GM19324 (cell line): ENCODE results near the gene NCAM1.

ENCODE experiments used
- ATAC-seq: cut with Tn5 transposase; IDR thresholded peaks from one replicate; pipeline ENCODE4 v1.9.1; 2021; ENCODE audit warnings: mild to moderate bottlenecking, moderate library complexity; ENCODE audit not compliant: unreplicated experiment, low FRiP score

NCAM1 gene

DNA sequence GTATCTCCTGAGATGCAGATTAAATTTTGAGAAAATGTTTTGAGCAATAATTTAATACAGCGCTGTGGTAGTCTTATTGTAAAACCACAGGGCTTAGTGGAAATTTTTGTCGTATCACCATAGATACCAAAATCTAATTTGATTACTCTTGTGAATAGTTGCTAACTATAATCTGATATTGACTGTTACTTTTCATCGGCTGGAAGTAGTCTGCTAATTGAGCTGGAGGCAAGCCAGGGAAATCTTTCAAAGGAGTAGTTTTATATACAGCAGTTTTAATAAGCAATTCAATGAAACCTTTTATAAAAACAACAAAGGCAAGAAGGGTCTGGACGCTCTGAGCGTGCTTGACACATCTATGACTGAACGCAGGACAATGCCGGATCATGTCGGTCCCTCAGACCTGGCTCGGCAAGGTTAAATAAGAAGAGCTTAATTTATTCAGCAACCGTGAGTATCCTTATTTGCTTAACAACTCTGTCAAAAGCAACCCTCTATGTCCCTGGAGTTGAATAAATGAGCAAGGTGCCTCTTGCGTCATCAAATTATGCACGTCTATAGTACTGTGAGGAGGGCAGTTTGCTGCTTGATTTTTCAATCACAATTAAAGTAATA lies 121.2 kb downstream of the NCAM1 start:
- ATAC-seq, result no peak

DNA sequence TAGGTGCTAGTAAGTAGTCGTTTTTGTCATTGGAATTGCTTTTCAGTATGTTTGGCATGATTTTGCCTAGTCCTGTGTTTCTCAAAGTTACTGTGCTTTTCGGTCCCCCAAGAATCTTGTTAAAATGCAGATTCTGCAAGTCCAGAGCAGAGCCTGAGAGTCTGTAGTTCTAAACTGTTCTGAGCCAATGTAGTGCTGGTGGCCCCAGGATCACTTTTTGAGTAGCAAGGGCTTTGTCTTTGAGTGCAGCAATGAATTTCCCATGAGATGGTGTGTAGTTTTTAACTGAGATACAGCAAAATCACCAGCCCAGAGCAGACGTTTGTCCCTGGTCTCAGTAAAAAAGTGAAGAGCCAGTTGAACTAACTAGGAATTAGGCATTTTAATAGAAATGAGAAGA lies 122.4 kb downstream of the NCAM1 start:
- ATAC-seq, result no peak

DNA sequence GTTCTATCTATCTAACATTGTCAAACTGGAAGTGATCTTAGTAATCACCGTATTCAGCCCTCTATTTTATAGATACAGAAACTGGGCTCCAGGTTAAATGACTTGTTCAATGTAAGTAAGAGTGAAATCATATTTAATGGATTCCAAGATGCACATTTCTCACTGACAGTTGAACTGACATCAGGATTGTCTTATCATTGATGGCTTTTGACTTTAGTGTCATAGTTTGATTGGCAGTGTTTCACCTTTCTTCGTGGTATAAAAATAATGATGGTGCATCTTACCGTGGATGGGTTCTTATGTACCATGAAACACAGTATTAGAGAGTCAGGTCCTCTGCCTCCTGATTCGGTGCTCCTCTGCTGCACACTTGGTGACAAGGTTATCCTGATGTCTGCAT lies 123.1 kb downstream of the NCAM1 start:
- ATAC-seq, result no peak

DNA sequence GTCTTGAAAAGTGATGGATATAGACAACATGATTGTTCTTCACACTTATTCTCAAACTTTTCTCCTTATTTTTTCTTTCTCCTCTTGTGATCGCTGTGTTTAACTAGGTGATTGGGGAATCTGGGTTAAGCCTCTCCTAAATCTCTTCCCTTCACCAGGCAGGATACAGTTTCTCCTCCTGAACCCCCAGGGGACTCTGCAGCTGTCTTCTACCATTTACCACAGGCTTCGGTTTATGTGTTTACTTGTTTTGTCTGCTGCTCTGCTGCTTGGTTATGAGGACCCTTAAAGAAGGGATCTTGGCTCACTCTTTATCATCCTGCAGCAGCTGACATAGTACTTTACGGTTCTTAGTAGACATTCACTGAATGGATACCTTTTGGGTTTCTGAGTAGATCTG lies 124.2 kb downstream of the NCAM1 start:
- no peak for ATAC-seq

DNA sequence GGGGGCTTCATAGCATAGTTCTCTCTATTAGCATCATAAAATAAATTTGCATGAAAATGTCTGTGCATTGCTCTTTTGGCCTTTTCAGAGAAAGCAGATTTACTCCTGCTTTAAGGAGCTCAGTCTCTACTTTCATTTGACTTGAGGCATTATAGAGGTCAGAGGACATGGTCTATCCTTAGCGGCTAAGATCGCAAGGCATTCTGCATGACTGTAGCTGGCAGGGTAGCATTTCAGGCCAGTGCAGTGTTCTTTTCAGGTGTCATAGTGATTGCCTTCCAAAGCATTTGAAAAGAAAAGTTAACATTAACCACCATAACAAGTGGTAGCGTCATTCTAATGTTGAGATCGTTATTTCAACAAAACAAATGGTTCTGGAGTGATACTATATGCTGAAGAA lies 126.5 kb downstream of the NCAM1 start:
- no peak for ATAC-seq

DNA sequence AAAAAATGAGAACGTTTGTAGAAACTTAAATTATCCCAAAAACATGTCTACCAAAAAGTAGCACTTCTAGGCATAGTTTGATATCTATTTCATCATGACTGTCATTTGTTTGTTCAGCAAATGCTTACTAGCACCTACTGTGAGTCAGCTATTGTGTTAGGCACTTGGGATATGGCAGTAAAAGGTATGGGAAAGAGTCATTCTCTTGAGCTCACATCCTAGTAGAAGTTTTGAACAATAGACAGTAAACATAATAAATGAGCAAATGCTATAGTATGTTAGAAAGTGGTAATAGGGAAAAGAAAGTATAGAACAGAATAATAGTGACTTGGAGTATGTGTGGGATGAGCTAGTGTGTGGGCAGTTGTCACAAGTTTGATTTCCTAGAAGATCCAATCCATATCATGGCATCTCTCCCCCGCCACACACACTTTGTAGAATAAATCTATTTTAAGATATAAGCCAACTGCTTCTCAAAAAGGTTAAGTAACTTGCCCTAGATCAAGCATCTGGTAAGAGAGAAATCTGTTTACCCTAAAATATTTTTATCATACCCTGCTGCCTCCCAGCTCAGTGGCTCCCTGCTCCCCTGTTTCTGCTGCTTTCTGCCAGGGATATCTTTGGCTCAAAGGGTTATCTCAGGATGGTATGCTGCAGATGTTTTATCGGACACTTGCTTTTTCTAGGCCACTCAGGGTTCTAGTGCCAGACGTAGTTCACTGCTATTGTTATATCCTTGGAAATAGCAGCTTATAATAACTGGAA lies 129.7 kb downstream of the NCAM1 start:
- no peak for ATAC-seq

DNA sequence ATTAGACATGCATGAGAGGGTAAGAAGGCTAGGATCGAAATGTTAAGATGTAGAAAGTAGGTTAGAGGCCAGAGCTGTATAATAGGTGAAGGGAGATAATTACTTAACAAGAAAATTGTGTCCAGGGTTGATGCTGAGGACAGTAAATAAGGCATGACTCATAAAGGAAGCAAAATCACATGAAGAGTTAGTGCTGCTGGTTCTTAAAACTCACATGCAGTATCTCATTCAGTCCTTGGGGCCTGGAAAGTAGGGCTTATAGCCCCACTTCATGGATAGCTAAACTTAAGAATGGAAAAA lies 130.2 kb downstream of the NCAM1 start:
- ATAC-seq, result no peak

DNA sequence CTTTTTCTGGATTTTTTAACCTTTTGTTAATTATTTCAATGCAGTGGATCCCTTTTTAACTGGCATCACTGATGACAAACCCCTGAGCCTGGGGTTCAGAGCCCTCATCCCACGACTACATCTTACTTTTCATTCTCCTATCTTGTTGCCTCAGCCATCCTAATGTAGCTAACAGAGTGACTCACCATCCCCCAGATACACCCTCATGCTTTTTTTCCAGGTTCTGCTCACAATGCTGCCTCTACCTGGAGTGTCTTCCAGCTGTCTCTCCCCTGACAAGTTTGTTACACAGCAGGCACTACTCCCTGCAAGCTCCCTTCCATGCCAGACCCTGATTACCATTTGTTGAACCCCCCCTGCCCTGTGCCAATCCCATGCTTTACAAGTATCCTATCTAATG lies 135.4 kb downstream of the NCAM1 start:
- ATAC-seq, result no peak

DNA sequence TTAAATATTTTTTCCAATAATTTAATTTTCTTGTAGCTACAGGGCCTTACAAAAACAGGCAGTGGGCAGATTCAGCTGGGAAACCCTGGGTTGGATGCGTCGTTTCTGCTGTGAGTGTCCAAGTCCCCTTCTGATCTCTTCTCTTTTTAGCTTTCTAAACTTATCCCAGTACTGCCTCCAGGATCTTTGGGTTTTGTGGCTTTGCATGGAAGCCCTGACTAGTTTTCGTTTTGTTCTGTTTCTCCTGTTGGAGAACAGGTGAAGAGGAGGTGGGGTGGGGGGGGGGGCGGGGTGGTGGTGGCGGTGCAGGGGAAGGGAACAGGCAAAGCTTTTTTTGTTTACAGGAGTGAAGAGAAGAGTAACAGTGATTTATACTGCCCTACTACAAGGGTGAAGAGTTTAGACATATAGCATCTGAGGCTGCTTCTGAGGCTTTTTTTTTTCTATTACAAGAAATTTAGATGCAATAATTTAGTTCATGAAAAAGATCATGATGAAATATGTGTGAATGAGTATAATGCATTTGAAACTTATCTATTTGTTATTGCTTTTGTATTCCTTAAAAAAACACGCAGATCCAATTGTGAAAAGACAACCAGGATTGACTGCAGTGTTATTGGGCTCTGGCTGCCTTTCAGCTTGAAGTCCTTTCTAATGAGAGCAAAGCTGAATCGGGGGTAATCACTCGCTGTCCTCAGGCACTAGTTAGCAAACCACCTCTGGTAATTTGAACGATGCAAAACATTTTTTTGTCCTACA lies 142.9 kb downstream of the NCAM1 start:
- no peak for ATAC-seq

DNA sequence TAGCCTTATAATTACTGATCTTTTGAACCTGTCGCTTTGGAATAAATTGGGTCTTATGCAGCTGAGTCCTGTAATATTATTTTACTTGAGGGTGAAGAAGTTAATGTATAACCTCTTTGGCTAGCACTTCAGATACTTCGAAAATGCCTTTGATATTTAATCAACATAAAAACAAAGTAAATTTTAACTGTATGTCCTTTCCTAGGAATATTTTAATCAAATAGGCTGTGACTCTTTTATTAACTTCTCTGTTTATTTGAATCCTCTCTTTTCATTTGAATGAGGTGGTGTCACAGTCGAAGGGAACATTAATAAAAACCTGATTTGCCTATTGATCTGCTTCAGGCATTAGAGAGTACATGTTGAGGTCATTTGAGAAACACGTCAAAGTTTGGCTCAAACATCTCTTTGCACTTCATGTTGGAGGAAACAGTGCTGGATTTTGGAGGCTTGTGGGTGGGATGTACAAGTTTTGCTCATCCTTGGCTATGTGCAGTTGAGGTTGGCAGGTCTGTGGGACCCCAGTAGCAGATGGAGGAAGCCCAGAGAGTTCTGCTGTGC lies 143.6 kb downstream of the NCAM1 start:
- ATAC-seq, result no peak

DNA sequence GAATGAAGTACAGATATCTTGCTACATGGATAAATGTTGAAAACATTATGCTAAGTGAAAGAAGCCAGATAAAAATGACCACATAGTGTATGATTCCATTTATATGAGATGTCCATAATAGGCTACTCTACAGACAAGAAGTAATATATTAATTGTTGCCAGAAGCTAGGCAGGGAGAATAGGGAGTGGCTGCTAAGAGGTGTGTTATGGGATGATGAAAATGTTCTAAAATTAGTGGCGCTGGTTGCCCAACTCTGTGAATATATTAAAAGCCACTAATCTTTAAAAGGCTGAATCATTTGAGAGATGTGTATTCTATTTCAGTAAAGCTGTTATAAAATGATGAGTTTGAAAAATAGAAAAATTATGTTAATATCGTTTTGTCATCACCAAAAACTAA lies 144.4 kb downstream of the NCAM1 start:
- no peak for ATAC-seq

DNA sequence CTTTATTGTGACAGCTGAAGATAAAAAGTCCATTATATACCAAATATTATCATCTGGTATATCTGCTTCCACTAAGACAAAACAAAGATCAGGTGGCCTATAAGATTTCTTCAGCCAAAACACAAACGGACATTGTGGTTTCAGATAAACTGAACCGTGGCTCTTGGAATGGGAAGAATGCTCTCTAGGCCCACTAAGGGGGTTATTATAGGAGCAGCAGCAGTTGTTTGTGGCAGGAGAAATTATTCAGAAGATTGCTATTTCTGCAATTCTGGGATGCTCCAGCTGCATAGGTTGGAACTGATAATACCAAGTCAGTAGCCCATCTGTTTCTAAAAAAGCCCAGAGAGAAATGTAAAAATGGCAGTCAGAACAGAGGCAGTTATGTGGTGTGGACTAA lies 145.3 kb downstream of the NCAM1 start:
- ATAC-seq, result no peak

DNA sequence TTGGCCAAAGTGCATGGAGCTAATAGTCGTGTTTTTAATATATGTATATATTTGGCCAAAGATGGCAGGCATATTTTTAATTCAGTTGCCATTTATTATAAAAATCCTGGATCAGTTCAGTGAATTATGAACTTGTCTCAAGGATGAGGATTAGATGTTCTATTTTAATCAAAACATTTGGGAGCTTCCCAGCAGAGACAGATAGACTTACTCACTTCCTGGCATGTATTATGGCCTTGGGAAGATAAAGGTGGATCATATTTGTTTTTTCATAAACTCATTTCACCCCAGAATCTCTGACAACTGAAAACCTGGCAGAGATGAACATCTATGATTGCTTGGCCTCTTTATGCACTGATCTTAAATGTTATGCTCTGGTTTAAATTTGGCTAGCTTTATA lies 148.8 kb downstream of the NCAM1 start:
- no peak for ATAC-seq

DNA sequence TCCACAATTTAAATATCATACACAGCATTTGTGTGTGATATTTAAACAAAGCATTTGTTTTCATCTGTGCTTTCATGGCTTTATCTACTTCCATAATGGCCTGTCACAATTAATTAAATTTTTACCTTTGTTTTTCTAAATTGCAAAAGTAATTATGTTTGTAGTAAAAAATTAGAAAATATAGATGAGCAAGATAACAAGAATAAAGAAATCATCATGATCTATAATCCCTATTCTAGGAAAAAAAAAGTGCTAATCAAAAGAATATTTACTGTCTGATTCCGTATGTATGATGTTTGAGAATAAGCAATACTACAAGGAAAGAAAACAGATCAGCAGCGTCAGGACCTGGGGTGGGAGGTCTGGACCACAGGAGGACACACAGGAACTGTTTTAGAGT lies 149.9 kb downstream of the NCAM1 start:
- ATAC-seq, result no peak

DNA sequence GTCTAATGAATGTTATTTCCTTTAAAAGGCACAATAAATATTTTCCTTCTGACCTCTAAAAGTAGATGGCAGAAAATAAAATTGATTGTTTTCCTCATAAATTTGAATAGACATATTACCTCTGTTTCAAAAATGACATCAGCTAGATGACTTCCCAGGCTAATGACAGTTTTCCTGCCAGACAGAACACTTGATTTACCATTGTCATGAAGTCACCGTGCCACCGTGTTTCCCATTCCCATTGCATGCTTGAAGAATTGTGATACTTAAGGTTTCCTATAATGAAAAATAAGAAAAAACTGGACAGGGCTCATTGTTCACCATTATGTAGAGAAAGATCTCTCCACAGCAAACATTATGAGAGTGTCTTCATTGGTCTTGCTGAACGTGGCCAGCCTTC lies 151.1 kb downstream of the NCAM1 start:
- ATAC-seq, result no peak

DNA sequence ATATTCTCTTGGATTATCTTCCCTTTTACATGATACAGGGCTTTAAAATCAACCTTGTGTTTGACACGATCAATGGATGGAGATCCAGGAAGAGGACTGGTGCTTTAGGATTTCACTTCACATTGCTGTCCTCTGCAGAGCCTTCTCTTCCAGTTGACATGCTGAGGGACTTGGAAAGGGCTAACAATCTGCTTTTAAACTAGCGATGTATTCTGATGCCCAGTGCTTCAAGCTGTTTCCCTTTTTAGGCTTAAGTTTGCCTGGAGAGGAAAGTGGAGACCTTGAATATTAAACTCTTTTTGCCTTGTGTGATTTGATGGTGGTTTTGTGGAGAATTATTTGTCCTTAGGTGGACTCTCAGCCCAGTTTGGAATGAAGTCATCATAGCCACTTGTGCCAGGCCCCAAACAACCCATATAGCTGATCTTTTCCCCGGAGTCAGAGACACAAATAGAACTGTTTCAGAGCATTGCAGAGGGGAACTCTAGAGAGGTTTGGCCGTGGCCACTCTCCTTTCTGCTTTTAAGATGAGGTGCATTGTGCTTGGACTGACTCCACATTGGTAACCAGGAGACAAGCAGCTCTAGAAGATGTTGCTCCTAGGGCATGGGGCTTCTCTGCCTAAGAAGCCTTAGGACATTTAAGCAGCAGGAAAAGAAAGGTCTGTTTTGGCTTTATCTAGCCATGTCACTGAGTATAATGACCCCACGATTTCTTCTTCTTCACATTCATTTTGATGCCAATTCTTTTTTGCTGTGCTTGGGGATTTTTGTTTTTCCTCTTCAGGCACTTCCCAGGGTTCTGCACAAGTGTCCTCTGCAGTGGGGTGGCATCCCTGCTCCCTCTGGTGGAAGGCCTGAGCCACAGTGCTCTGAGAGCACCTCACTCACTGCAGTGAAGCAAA lies 152.8 kb downstream of the NCAM1 start:
- no peak for ATAC-seq

DNA sequence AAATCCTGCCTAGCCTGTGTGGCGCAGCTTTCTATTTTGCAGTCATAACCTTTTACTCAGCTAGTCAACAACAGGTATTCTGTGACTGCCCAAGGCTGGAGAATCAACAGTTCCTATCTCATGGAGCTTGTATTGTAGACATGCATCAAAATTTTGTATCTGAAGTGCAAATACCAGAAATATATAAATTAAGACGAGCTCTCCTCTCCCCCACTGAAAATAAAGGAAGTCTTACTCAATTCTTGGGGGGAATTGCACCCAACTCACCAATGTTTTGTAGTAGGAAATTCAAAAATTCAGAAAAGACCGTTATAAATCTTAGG lies 153.4 kb downstream of the NCAM1 start:
- ATAC-seq, result no peak

DNA sequence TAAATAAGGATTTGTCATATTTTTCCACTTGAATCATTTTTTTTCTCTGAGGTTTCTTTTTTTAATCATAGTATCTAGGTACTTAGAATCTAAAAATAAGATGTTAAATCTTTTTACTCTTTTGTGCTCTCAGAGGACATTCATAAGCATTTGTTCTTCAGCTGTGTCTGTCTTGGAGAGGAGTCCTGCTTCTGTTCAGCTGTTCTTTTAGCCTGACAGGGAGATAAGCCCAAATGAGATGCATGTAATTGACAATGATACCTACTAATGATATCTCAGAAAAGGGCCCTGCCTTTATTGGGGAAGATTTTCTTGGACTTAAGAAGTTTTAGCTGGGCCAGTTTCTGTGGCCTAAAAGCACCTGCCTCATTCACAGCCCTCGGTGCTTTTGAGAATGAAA lies 156.9 kb downstream of the NCAM1 start:
- ATAC-seq, result no peak

DNA sequence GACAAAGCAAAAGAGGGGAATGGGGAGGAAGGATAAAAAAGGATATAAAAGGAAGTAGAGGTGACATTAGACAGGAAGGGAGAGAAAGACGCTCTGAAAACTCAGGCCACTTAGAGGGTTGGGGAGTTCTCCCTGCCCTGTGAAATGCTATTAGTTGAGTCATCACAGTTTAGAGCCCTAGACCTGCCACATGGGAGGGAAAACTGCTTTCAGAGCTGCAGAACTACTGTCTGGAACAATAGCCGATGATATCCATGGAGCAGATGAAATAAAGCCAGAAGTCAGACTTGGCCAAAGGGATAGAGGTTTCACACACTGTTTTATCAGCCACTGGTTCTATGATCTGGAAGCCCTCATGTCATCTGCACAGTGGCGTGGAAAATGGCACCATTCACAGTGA lies 157.9 kb downstream of the NCAM1 start:
- ATAC-seq, result no peak

DNA sequence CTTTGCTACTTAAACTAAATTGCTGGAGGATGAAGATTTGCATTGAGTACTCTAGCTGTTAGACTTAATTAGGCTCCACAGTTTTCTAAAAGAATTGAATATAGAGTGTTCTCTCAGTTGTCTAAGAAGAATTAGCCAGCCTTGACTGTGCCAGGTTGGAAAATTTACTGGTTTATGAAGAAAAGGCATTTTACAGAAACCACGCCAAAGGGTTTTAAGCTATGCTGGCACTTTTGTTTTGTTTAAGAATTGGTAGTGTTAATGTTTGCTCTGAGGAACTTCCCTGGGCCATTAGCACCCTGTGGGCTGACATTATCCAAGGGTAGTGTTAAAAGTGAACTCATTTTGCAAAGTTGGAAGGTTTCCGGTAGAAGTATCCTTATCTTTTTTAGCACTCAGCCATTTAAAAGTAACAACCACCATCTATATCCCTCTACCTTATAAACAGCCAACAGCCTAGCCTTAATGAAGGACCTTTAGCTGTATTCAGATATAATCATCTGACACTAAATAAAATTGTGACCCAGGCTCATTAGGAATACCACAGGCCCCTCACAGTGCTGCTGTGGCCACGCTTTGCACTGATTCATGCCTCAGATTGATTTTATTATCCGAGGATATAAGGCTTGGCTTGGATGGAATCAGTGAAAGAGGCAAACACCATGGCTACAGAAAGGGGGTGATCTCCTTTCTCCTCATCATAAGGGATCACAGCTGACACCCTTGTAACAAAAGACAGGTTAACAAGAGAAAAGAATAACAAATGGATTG lies 158.9 kb downstream of the NCAM1 start:
- no peak for ATAC-seq
